ENCODE results near the gene USP34.
"Not testable (repeated sequence)": the region's sequence is repeated elsewhere in the genome, so short reads cannot be mapped to it uniquely, and the experiment has no call there.

The USP34 gene

GRCh38 chr2:61456746-61457420 is 14.0 kb downstream of the USP34 start:
- no peak for DNase-seq (ENCODE audit: low read depth in 1 of 2, low spot score in 1 of 2)
- no peak overlapping the region for H3K4me3 ChIP-seq (replicated peaks; ENCODE audit: insufficient read depth, low read length)
- H3K27ac ChIP-seq (replicated peaks) = no peak overlapping the region
- no peaks in the 10 kb centered on the region for H3K27me3 ChIP-seq (ENCODE audit: insufficient read depth, poor library complexity, severe bottlenecking)
- TF ChIP-seq, protein P1, sequence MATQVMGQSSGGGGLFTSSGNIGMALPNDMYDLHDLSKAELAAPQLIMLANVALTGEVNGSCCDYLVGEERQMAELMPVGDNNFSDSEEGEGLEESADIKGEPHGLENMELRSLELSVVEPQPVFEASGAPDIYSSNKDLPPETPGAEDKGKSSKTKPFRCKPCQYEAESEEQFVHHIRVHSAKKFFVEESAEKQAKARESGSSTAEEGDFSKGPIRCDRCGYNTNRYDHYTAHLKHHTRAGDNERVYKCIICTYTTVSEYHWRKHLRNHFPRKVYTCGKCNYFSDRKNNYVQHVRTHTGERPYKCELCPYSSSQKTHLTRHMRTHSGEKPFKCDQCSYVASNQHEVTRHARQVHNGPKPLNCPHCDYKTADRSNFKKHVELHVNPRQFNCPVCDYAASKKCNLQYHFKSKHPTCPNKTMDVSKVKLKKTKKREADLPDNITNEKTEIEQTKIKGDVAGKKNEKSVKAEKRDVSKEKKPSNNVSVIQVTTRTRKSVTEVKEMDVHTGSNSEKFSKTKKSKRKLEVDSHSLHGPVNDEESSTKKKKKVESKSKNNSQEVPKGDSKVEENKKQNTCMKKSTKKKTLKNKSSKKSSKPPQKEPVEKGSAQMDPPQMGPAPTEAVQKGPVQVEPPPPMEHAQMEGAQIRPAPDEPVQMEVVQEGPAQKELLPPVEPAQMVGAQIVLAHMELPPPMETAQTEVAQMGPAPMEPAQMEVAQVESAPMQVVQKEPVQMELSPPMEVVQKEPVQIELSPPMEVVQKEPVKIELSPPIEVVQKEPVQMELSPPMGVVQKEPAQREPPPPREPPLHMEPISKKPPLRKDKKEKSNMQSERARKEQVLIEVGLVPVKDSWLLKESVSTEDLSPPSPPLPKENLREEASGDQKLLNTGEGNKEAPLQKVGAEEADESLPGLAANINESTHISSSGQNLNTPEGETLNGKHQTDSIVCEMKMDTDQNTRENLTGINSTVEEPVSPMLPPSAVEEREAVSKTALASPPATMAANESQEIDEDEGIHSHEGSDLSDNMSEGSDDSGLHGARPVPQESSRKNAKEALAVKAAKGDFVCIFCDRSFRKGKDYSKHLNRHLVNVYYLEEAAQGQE (IDR thresholded peaks at IDR 0.05; ENCODE audit: insufficient replicate concordance, low read depth) = no peak
- TF ChIP-seq SPI1 (IDR thresholded peaks at IDR 0.05; ENCODE audit: borderline replicate concordance, low read depth) (no peak), GABPA (IDR thresholded peaks at IDR 0.05; ENCODE audit: low read depth) (no peak), POLR2AphosphoS5 (IDR thresholded peaks at IDR 0.05; ENCODE audit: low read depth) (no peak)
- TF ChIP-seq, protein P2, sequence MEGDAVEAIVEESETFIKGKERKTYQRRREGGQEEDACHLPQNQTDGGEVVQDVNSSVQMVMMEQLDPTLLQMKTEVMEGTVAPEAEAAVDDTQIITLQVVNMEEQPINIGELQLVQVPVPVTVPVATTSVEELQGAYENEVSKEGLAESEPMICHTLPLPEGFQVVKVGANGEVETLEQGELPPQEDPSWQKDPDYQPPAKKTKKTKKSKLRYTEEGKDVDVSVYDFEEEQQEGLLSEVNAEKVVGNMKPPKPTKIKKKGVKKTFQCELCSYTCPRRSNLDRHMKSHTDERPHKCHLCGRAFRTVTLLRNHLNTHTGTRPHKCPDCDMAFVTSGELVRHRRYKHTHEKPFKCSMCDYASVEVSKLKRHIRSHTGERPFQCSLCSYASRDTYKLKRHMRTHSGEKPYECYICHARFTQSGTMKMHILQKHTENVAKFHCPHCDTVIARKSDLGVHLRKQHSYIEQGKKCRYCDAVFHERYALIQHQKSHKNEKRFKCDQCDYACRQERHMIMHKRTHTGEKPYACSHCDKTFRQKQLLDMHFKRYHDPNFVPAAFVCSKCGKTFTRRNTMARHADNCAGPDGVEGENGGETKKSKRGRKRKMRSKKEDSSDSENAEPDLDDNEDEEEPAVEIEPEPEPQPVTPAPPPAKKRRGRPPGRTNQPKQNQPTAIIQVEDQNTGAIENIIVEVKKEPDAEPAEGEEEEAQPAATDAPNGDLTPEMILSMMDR (IDR thresholded peaks at IDR 0.05; ENCODE audit: insufficient read depth, low read length) = no peak

GRCh38 chr2:61456070-61456745 is 14.7 kb downstream of the USP34 start:
- TF ChIP-seq SPI1 (IDR thresholded peaks at IDR 0.05; ENCODE audit: borderline replicate concordance, low read depth) (no peak), GABPA (IDR thresholded peaks at IDR 0.05; ENCODE audit: low read depth) (no peak), POLR2AphosphoS5 (IDR thresholded peaks at IDR 0.05; ENCODE audit: low read depth) (no peak)
- TF ChIP-seq, protein P2 (IDR thresholded peaks at IDR 0.05; ENCODE audit: insufficient read depth, low read length) = no peak
- TF ChIP-seq, protein P1 (IDR thresholded peaks at IDR 0.05; ENCODE audit: insufficient replicate concordance, low read depth) = no peak
- DNase-seq (ENCODE audit: low read depth in 1 of 2, low spot score in 1 of 2) = no peak
- Histone ChIP-seq H3K27me3 (ENCODE audit: insufficient read depth, poor library complexity, severe bottlenecking) (no peaks in the 10 kb centered on the region), H3K4me3 (replicated peaks; ENCODE audit: insufficient read depth, low read length) (no peak overlapping the region), H3K27ac (replicated peaks) (no peak overlapping the region)

GRCh38 chr2:61454972-61455371 is 15.9 kb downstream of the USP34 start:
- not testable (repeated sequence) for H3K4me3 ChIP-seq (replicated peaks; ENCODE audit: insufficient read depth, low read length); H3K27ac ChIP-seq (replicated peaks); DNase-seq (ENCODE audit: low read depth in 1 of 2, low spot score in 1 of 2); H3K27me3 ChIP-seq (ENCODE audit: insufficient read depth, poor library complexity, severe bottlenecking)

DNA sequence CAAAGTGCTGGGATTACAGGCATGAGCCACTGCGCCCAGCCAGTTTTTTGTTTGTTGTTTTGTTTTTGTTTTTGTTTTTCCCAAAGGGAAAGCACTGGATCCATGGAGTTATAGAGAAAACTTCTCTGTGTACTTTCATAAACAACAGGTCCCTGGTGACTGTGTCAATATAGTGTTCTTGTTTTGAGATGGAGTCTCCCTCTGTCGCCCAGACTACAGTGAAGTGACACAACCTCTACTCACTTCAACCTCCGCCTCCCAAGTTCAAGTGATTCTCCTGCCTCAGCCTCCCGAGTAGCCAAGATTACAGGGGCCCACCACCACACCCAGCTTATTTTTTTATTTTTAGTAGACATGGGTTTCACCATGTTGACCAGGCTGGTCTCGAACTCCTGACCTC is 16.5 kb downstream of the USP34 start:
- H3K4me3 ChIP-seq (replicated peaks; ENCODE audit: insufficient read depth, low read length) = no peak overlapping the region
- TF ChIP-seq POLR2AphosphoS5 (IDR thresholded peaks at IDR 0.05; ENCODE audit: low read depth) (no peak), SPI1 (IDR thresholded peaks at IDR 0.05; ENCODE audit: borderline replicate concordance, low read depth) (no peak), GABPA (IDR thresholded peaks at IDR 0.05; ENCODE audit: low read depth) (no peak)
- TF ChIP-seq, protein P1 (IDR thresholded peaks at IDR 0.05; ENCODE audit: insufficient replicate concordance, low read depth) = no peak
- TF ChIP-seq, protein P2 (IDR thresholded peaks at IDR 0.05; ENCODE audit: insufficient read depth, low read length) = no peak
- H3K27me3 ChIP-seq (ENCODE audit: insufficient read depth, poor library complexity, severe bottlenecking) = no peaks in the 10 kb centered on the region
- DNase-seq (ENCODE audit: low read depth in 1 of 2, low spot score in 1 of 2) = no peak
- no peak overlapping the region for H3K27ac ChIP-seq (replicated peaks)
